ENCODE measurements around the gene MINDY4.

- TF ChIP-seq ZNF274 (IDR thresholded peaks at IDR 0.05; ENCODE audit: low read depth, low read length) (no peak), YY1 (IDR thresholded peaks at IDR 0.05; ENCODE audit: insufficient read depth, insufficient read length) (no peak)
These were observed 170.5 kb downstream of the MINDY4 start for GRCh38 chr7:30941582-30942323.

All from NT2/D1 (cell line).